Natural killer cell (primary cell): Measurements from ENCODE around the gene PLEKHJ1. TPM values are rescaled to one million over a fixed set of nuclear protein-coding genes. Genes with fewer than 3 reads are reported as not detected.

Experiments
- ATAC-seq, 3 donors: fragments of 150-1000 bp in 2 of 3; fragments of 200-7000 bp in 1 of 3; cut with Tn5 transposase; 1 replicate in 1 of 3; 2 replicates in 2 of 3; pipeline ENCODE4 v1.10.0; 2021; ENCODE audit warnings: mild to moderate bottlenecking in 2 of 3, moderate library complexity in 2 of 3
- DNase-seq, 2 donors: peaks; one replicate each; pipeline versions ENCODE4 v3.0.0 to v3.0.0-alpha.2; 2013 to 2021; ENCODE audit warnings: mixed read lengths in 1 of 2
- H3K27ac ChIP-seq: one replicate; pipeline ENCODE4 v1.5.1; 2013; ENCODE audit warnings: mild to moderate bottlenecking, low read length
- H3K27me3 ChIP-seq: one replicate; pipeline ENCODE4 v1.6.1; 2013; ENCODE audit warnings: low read length; ENCODE audit not compliant: control insufficient read depth, insufficient read depth
- H3K36me3 ChIP-seq: one replicate; pipeline ENCODE4 v1.6.1; 2013; ENCODE audit warnings: low read length; ENCODE audit not compliant: control insufficient read depth, insufficient read depth
- H3K4me1 ChIP-seq: one replicate; pipeline ENCODE4 v1.6.1; 2013; ENCODE audit warnings: low read length; ENCODE audit not compliant: control insufficient read depth, insufficient read depth
- H3K4me3 ChIP-seq: one replicate; pipeline ENCODE4 v1.5.1; 2013; ENCODE audit warnings: low read length
- H3K9me3 ChIP-seq: one replicate; pipeline ENCODE4 v1.6.1; 2013; ENCODE audit warnings: low read length; ENCODE audit not compliant: control insufficient read depth, insufficient read depth
- H3K27ac Mint-ChIP-seq, 2 donors: one replicate each; pipeline ENCODE4 v1.8.0; 2022; ENCODE audit warnings: mild to moderate bottlenecking in 2 of 2, mixed read lengths in 2 of 2, moderate library complexity in 1 of 2
- H3K27me3 Mint-ChIP-seq, 2 donors: one replicate each; pipeline ENCODE4 v1.8.0; 2022; ENCODE audit warnings: low read depth in 2 of 2, mixed read lengths in 2 of 2
- H3K36me3 Mint-ChIP-seq: one replicate; pipeline ENCODE4 v1.8.0; 2022; ENCODE audit warnings: mixed read lengths
- H3K4me1 Mint-ChIP-seq, 2 donors: one replicate each; pipeline ENCODE4 v1.8.0; 2022; ENCODE audit warnings: mixed read lengths in 2 of 2
- H3K4me3 Mint-ChIP-seq: one replicate; pipeline ENCODE4 v1.8.0; 2022; ENCODE audit warnings: mild to moderate bottlenecking, moderate library complexity, mixed read lengths
- H3K9me3 Mint-ChIP-seq, 2 donors: one replicate each; pipeline ENCODE4 v1.8.0; 2022; ENCODE audit warnings: mixed read lengths in 2 of 2
- CTCF ChIP-seq: fragments of 200-600 bp; IDR thresholded peaks from one replicate; pipeline ENCODE4 v1.8.0; 2022; ENCODE audit warnings: antibody characterized with exemption
- WGBS: methylation state at CpG from one replicate; pipeline ENCODE4 v1.1.7; 2013; ENCODE audit warnings: missing lambda C conversion rate; ENCODE audit not compliant: insufficient coverage; 5-methylcytosine and 5-hydroxymethylcytosine counted together
- intact Hi-C: fragments of 100-400 bp; cut with micrococcal nuclease; formaldehyde crosslinking; loops from one replicate; pipeline ENCODE4 v1.14.2; 2022
- total RNA-seq, 4 donors: library from RNA; stranded (reverse); fragments of 120-200 nt in 1 of 4; gene quantifications; one replicate each; pipeline versions ENCODE4 v1.2.3 to v1.2.4, GENCODE V29; 2013 to 2022

PLEKHJ1 gene
- total RNA-seq, 3 donors from 2014 or later (not counting 1 experiment from before 2014, with no cell fraction given): 36.7 to 45.8 (median 44.7) TPM

- Mint-ChIP-seq H3K36me3 (no peaks in the 10 kb centered on the region), H3K9me3 (peaks cover 0 to 3% of the 10 kb centered on the region in 2 donors), H3K27ac (no peak overlapping the region), H3K4me1 (peaks cover 38 to 39% of the 10 kb centered on the region in 2 donors), H3K27me3 (no peaks in the 10 kb centered on the region), H3K4me3 (no peak overlapping the region)
- Histone ChIP-seq H3K4me1 (peaks cover 46% of the 10 kb centered on the region), H3K4me3 (no peak overlapping the region), H3K27me3 (no peaks in the 10 kb centered on the region), H3K27ac (no peak overlapping the region), H3K9me3 (no peaks in the 10 kb centered on the region), H3K36me3 (peaks cover 60% of the 10 kb centered on the region)
- ATAC-seq (no peak), DNase-seq (no peak)
- TF ChIP-seq CTCF: no peak
- 93% methylated on average over 32 of the region's 32 CpGs for WGBS
- intact Hi-C loops: no loop called here
Observed at GRCh38 chr19:2243274-2244124, 7.4 kb upstream of the PLEKHJ1 start.

GRCh38 chr19:2242816-2243215 is 6.7 kb upstream of the PLEKHJ1 start:
- Mint-ChIP-seq H3K27ac (peak overlapping the region in 1 of 2 donors; percentile 54), H3K9me3 (peaks cover 0 to 3% of the 10 kb centered on the region in 2 donors), H3K36me3 (no peaks in the 10 kb centered on the region), H3K27me3 (no peaks in the 10 kb centered on the region), H3K4me1 (peaks cover 45 to 46% of the 10 kb centered on the region in 2 donors), H3K4me3 (no peak overlapping the region)
- Histone ChIP-seq H3K27me3 (no peaks in the 10 kb centered on the region), H3K36me3 (peaks cover 56% of the 10 kb centered on the region), H3K4me3 (no peak overlapping the region), H3K9me3 (no peaks in the 10 kb centered on the region), H3K4me1 (peaks cover 52% of the 10 kb centered on the region), H3K27ac (no peak overlapping the region)
- DNase-seq: no peak
- intact Hi-C loops: no loop called here
- TF ChIP-seq CTCF: no peak
- WGBS: 94% methylated on average over 8 of the region's 8 CpGs
- no peak for ATAC-seq

- Histone ChIP-seq H3K27ac (no peak overlapping the region), H3K27me3 (no peaks in the 10 kb centered on the region), H3K36me3 (peaks cover 53% of the 10 kb centered on the region), H3K9me3 (no peaks in the 10 kb centered on the region), H3K4me3 (no peak overlapping the region), H3K4me1 (peaks cover 59% of the 10 kb centered on the region)
- Mint-ChIP-seq H3K27ac (peak overlapping the region in 1 of 2 donors; percentile 54), H3K36me3 (no peaks in the 10 kb centered on the region), H3K27me3 (no peaks in the 10 kb centered on the region), H3K9me3 (peaks cover 0 to 3% of the 10 kb centered on the region in 2 donors), H3K4me1 (peaks cover 49 to 50% of the 10 kb centered on the region in 2 donors), H3K4me3 (peak overlapping the region; percentile 65)
- intact Hi-C loops: no loop called here
- ATAC-seq (no peak), DNase-seq (no peak)
- 85% methylated on average over 12 of the region's 12 CpGs for WGBS
- TF ChIP-seq CTCF: no peak
Observed at GRCh38 chr19:2242092-2242537, 6.0 kb upstream of the PLEKHJ1 start.
